GM19452 (cell line): ENCODE measurements around the gene BIK.
"Not testable (repeated sequence)": the region's sequence is repeated elsewhere in the genome, so short reads cannot be mapped to it uniquely, and the experiment has no call there.

ENCODE experiments used
- ATAC-seq: cut with Tn5 transposase; IDR thresholded peaks from one replicate; pipeline ENCODE4 v1.9.1; 2021; ENCODE audit not compliant: unreplicated experiment

BIK gene

DNA sequence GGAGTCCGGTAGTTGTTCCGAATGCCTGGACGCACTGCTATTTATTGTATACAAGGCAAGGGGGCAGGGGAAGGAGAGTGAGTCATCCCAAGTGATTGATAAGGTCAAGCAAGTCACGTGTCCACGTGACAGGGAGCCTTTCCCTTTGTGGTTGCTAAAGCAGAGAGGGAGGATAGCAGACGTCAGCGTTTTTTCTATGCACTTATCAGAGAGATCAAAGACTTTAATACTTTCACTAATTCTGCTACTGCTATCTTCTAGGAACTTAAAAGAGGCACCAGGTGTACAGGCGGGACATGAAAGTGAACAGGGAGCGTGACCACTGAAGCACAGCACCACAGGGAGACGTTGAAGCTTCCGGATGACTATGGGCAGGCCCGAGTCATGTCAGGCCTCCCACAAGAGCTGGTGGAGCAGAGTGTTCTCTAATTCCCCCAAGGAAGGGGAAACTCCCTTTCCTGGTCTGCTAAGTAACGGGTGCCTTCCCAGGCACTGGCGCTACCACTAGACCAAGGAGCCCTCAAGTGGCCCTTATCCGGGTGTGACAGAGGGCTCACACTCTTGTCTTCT, 6.4 kb upstream of the BIK start:
- ATAC-seq: not testable (repeated sequence)

DNA sequence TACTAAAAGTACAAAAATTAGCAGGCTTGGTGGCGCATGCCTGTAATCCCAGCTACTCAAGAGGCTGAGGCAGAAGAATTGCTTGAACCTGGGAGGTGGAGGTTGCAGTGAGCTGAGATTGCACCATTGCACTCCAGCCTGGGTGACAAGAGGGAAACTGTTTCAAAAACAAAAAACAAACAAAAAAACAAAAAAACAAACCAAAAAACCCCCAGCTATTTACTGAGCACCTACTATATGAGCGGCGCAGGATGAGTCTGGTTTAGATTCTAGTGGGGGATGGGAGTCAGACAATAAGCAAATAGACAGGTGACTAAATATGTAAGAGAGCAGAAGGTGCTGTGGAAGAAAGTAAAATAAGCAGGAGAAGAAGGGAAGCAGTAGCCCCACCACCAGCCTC, 5.6 kb upstream of the BIK start:
- ATAC-seq: not testable (repeated sequence)

DNA sequence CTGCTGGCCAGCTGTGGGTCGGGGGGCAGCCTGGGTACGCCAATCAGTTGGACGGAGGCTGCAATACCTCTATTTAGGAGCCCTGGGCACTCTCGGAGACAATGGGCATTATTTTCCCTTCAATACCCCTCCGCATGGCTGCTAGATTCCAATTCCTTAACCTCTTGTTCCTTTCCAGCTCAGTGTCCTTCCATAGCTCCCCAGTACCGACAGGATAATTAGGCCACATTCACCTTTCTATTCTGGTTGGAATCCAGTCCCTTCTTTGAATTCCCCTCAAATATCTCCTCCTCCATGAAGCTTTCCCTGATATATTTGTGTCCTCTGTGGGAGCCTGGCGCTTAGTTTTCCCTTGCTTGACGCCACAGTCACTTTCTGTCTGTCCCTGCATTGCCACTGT, 4.2 kb upstream of the BIK start:
- ATAC-seq: no peak

- ATAC-seq: no peak
Observed at GRCh38 chr22:43109511-43109910, 1.0 kb upstream of the BIK start.

GRCh38 chr22:43109921-43110443, 568 bp upstream of the BIK start:
- no peak for ATAC-seq

- no peak for ATAC-seq
Observed at GRCh38 chr22:43110927-43111623, 525 bp downstream of the BIK start.

DNA sequence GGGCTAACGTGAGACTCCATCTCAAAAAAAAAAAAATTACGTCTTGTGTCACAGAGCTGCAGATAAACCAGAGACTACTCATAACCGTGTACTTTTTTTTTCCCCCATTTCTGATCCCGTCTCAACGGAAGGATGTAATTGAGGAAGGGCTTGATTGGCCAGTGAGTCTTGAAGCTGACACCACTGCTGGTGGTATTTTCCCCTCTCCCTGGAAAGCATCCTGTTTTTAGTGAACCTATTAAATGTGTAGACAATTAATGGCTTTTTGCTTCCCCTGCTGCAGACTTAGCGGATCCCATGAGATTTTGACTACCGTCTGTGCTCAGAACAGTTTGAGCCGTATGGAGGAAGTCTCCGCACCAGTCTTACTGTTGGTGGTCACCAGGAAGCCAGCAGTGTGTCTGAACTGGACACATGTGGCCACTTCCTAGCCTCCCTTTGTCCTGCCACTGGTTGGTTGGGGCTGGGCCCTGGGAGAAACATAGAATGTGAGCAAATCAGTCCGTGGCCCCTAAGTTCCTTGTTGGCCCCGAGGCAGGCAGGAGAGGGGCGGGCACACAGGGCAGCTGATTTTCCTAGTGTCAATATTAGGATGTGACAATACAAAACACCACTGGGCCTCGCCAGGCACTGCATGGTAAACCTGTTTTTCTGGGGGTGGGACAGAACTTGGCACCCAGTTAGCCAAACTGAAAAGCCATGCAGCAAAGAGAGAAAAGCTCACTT, 3.1 kb downstream of the BIK start:
- ATAC-seq: no peak

DNA sequence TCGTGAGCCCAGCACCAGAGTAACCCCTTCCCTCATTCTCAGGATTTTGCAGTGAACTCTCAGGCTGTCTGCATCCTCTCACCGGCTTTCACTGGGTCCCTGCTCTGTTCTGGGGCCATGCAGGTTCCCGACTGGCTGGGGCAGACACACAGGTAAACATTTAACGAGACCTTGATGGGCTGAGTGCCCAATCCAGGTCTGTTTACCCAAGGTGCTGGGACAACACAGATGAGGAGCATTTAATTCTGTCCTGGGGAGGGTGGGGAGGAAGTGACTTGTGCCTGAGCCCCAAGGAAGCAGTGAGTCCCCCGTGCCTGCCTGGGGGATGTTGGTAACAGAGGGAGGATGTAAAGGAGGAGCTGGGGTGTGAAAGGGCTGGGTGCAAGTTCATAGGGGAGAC, 4.4 kb downstream of the BIK start:
- ATAC-seq: no peak

GRCh38 chr22:43116932-43117331, 6.4 kb downstream of the BIK start:
- ATAC-seq: no peak

- no peak for ATAC-seq
Observed at GRCh38 chr22:43118024-43118849, 7.7 kb downstream of the BIK start.

DNA sequence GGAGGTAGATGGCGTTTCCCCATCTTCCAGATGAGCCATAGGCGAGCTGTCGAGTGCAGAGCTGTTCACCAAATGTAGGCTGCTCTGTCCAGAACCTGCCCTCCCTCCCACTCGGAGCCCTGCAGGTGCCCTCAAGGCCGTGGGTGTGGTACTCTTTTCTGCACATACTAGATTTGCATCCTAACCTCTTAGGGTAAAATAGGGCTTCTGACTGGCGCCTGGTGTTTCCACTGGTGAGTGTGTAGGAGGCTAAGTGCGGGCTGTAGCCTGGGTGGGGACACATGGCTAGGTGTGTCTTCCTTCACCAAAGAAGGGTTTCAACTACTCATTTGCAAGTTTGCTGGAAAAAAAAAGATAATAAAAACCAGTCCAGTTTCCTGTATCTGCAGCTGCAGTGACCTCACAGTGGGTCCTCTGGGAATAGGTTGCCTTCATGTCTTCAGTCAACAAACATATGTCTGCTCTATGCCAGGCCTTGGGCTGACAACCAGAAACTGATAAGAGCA, 8.5 kb downstream of the BIK start:
- ATAC-seq: peak; percentile 46

DNA sequence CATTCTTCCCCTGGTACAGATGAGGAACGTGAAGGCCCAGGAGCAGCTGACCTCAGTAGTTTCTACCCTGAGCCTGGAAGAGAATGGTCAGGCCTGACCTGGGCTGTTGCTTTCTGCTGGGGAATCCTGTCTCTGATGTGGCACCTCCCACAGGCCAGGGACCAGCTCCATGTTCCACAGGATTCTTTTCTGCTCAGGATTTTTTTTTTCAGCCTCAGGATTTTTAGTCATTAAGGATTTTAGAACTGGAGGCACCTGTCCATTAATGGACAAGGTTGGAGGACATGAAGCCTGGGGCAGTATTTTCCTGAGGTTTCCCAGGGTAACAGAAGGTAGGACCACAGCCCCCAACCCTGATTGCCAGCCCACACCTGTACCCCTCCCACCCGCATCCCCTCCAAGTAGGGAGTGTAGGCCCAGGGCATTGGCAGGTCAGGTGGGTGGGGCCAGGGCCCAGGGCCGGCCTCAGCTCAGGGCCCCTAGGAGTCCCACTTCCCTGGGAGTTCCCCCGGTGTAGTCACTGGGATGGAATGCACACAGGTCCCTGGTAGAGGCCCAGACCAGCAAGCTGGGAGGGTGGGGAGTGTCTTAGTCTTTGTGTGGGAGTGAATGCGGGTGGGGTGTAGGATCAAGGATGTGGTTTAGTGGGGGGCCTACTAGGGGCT, 16.1 kb downstream of the BIK start:
- ATAC-seq: no peak

DNA sequence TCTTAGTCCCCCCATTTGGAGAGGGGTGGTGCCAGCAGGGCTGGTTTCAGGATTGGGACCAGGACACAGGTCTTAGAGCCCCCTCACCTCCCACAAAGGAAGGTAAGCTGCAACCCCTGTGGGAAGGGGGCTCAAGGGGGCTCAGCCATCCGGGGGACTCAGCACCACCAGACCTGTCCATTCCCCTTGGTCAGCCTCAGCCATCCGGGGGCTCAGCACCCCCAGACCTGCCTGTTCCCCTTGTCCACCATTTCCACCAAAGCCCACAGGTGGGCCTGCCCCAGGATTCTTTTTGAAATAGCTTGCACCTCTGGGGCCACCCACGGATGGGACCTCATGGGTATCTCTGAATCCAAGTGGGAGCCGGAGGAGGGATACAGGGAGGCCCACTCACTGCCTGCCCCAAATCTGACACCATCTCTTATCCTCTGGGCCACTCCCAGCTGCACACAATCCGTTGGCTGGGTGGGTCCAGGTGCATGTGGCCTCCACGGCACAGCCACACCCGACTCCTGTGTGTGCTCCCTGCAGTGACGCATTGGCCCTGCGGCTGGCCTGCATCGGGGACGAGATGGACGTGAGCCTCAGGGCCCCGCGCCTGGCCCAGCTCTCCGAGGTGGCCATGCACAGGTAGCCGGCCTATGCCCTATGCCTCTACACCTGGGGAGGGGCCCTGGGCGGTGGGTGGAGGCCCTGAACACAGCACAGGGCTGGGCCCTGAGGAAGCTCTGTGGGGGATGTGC, 16.8 kb downstream of the BIK start:
- ATAC-seq: no peak

GRCh38 chr22:43128116-43128515, 17.6 kb downstream of the BIK start:
- ATAC-seq: no peak

- no peak for ATAC-seq
Observed at GRCh38 chr22:43128928-43129424, 18.4 kb downstream of the BIK start.

DNA sequence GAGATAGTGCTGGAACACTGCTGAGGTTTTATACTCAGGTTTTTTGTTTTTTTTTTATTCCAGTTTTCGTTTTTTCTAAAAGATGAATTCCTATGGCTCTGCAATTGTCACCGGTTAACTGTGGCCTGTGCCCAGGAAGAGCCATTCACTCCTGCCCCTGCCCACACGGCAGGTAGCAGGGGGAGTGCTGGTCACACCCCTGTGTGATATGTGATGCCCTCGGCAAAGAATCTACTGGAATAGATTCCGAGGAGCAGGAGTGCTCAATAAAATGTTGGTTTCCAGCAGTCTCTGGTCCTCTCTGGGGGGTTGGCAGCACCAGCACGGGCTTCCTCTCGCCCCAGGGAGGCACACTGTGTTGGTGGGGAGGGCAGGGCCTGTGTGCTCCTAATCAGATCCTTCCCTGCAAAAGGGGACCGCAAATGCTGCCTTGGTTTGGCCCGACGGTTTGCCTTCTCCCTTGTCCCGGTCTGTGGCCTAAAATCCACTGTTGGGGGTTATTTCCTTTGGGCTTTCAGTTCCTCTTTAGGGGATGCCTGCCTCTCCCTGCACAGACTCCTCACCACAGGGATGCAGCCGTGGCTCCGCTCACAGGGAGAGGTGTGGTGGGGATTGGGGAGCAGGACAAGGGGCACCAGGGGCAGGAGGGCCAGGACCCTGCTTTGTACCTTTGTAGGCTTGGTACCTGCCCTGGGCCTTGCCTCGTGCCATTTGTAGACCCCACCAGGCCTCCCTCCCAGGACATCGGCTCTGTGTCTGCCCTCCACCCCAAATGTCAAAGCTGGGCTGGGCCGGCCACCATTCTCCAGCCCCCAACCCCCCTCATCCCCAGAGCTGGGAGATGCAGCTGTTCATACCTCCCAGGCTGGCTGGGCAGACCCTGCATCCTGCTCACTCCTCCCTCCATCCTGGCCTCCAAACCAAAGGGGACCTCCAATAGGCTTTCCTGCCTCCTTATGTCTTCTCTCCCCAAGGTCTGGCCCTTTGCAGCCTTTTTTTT, 19.2 kb downstream of the BIK start:
- no peak for ATAC-seq

DNA sequence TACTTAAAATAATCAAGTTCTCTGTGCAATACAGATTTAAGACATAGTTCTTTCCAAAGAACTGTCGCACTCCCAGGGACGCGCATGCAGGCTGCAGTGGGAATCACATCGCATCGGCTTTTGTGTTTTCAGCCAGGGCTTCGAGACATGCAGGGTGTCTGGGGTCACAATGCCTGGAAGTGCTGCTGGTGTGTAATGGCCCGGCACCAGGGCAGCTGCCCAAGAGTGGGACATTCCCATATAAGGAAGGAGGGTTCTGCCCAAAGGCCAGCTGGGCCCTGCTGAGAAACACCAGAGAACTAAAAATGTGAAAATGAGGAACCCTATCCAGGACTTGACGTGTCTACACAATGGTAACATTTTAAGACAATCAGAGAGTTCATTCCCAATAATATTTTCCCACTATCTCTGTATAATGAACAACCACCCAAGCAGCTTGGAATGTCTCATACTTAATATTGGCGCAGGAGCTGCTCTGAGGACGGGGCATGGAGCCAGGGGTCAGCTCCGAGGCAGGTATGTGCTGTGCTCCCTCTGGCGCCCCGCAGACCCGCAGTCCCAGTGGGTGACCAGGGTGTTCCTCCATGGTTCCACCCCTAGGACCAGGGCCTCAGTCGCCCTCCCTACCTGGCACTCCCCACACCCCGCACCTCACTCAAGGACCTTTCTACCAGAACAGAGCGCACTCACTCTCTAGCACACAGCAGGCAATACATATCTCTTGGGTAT, 21.4 kb downstream of the BIK start:
- no peak for ATAC-seq

DNA sequence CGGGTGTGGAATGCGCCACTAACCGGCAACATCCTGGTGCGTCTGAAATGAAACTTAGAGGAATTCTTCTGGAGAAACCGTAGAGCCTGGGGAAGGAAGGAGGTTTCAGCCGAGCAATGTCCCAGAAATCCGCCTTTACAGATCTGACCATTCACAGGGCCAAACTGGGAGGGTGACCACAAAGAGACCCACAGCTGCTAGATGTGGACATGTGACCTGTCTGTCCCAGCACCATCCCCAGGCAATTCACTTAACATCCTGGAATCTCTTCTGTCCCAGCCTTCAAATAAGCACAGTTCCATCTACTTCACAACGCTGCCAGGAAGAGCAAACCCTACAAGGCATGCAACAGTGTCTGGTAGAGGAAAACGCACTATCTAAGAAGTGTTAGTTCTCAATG, 22.9 kb downstream of the BIK start:
- ATAC-seq: no peak
